Fibroblast of skin of left biceps (primary cell): Measurements from ENCODE around the gene AP3D1.

Experiments used
- DNase-seq, 2 experiments: peaks; one replicate each; pipeline ENCODE4 v3.0.0-alpha.2; 2013; ENCODE audit warnings: low read depth in 2 of 2

AP3D1 gene

GRCh38 chr19:2084993-2085720, 66.2 kb downstream of the AP3D1 start:
- no peak for DNase-seq

GRCh38 chr19:2083174-2083854, 68.1 kb downstream of the AP3D1 start:
- DNase-seq: no peak

GRCh38 chr19:2081873-2082810, 69.2 kb downstream of the AP3D1 start:
- DNase-seq: no peak

- no peak for DNase-seq
Observed at GRCh38 chr19:2080336-2080988, 70.9 kb downstream of the AP3D1 start.

GRCh38 chr19:2079865-2080301, 71.5 kb downstream of the AP3D1 start:
- DNase-seq: no peak

- DNase-seq: no peak
Observed at GRCh38 chr19:2079076-2079864, 72.1 kb downstream of the AP3D1 start.

- DNase-seq: no peak
Observed at GRCh38 chr19:2077833-2078619, 73.3 kb downstream of the AP3D1 start.

GRCh38 chr19:2077398-2077797, 74.0 kb downstream of the AP3D1 start:
- no peak for DNase-seq

GRCh38 chr19:2076526-2076944, 74.8 kb downstream of the AP3D1 start:
- DNase-seq: no peak

GRCh38 chr19:2072757-2073551, 78.4 kb downstream of the AP3D1 start:
- no peak for DNase-seq

GRCh38 chr19:2070986-2071673, 80.2 kb downstream of the AP3D1 start:
- DNase-seq: no peak

GRCh38 chr19:2070436-2070827, 80.9 kb downstream of the AP3D1 start:
- DNase-seq: no peak

GRCh38 chr19:2064788-2065524, 86.4 kb downstream of the AP3D1 start:
- DNase-seq: no peak

- no peak for DNase-seq
Observed at GRCh38 chr19:2064395-2064787, 87.0 kb downstream of the AP3D1 start.

- DNase-seq: no peak
Observed at GRCh38 chr19:2063824-2064223, 87.5 kb downstream of the AP3D1 start.

GRCh38 chr19:2062770-2063169, 88.6 kb downstream of the AP3D1 start:
- no peak for DNase-seq

GRCh38 chr19:2062389-2062729, 89.0 kb downstream of the AP3D1 start:
- no peak for DNase-seq
